Vagina (tissue), 2 donors: ENCODE measurements around the gene RPS26. TPM values are rescaled to one million over a fixed set of nuclear protein-coding genes. Genes with fewer than 3 reads are reported as not detected.
"Not testable (repeated sequence)": the region's sequence is repeated elsewhere in the genome, so short reads cannot be mapped to it uniquely, and the experiment has no call there.

Experiments used
- DNase-seq, 2 donors: peaks; one replicate each; pipeline ENCODE4 v3.0.0-alpha.2; 2017; ENCODE audit errors: extremely low spot score in 2 of 2
- H3K27ac ChIP-seq: fragments of 200-600 bp; sonication (generic); one replicate; pipeline ENCODE4 v1.5.1; 2019
- H3K27me3 ChIP-seq: fragments of 200-600 bp; sonication (generic); one replicate; pipeline ENCODE4 v1.5.1; 2019
- H3K36me3 ChIP-seq, 2 donors: fragments of 200-600 bp; sonication (generic); one replicate each; pipeline ENCODE4 v1.5.1; 2017 to 2019
- H3K4me1 ChIP-seq: fragments of 200-600 bp; sonication (generic); one replicate; pipeline ENCODE4 v1.5.1; 2019
- H3K4me3 ChIP-seq, 2 donors: fragments of 200-600 bp; sonication (generic); 1 replicate in 1 of 2; 2 replicates in 1 of 2; pipeline ENCODE4 v1.5.1; 2016 to 2019
- H3K9me3 ChIP-seq: fragments of 200-600 bp; sonication (generic); one replicate; pipeline ENCODE4 v1.5.1; 2019
- POLR2A ChIP-seq, 2 donors: fragments of 450-650 bp; IDR thresholded peaks; one replicate each; pipeline ENCODE4 v1.6.1; 2017; ENCODE audit warnings: antibody characterized with exemption in 2 of 2, mild to moderate bottlenecking in 2 of 2, moderate library complexity in 2 of 2
- POLR2AphosphoS5 ChIP-seq, 2 donors: sonication (generic); formaldehyde crosslinking; IDR thresholded peaks; one replicate each; pipeline ENCODE4 v1.9.0; 2017; ENCODE audit warnings: antibody characterized with exemption in 2 of 2, mild to moderate bottlenecking in 2 of 2, low read depth in 1 of 2; ENCODE audit not compliant: insufficient read depth in 1 of 2
- intact Hi-C: fragments of 100-400 bp; cut with DNase I; formaldehyde crosslinking; loops from one replicate; pipeline ENCODE4 v1.15.1; 2023
- total RNA-seq: library from RNA; depleted of rRNA; stranded (reverse); fragments of >200 nt; gene quantifications from one replicate; pipeline ENCODE4 v1.2.3, GENCODE V29; 2016
- TF ChIP-seq, protein P1 (sequence below), 3 experiments: fragments of 450-650 bp in 2 of 3; fragments of 200-600 bp in 1 of 3; sonication (generic) in 1 of 3; IDR thresholded peaks; one replicate each; pipeline ENCODE4 v1.5.1; 2017 to 2019; ENCODE audit warnings: antibody characterized with exemption in 3 of 3, mild to moderate bottlenecking in 2 of 3, moderate library complexity in 2 of 3

Gene RPS26
- total RNA-seq, 1 donor from 2014 or later, result 597 TPM

GRCh38 chr12:56062996-56063395, 21.3 kb downstream of the RPS26 start:
- intact Hi-C loops, result no loop called here
- H3K36me3 ChIP-seq, result no peaks in the 10 kb centered on the region
- no peaks in the 10 kb centered on the region for H3K4me1 ChIP-seq
- H3K27me3 ChIP-seq, result no peaks in the 10 kb centered on the region
- DNase-seq, result no peak
- H3K4me3 ChIP-seq, result no peak overlapping the region
- TF ChIP-seq, protein P1, sequence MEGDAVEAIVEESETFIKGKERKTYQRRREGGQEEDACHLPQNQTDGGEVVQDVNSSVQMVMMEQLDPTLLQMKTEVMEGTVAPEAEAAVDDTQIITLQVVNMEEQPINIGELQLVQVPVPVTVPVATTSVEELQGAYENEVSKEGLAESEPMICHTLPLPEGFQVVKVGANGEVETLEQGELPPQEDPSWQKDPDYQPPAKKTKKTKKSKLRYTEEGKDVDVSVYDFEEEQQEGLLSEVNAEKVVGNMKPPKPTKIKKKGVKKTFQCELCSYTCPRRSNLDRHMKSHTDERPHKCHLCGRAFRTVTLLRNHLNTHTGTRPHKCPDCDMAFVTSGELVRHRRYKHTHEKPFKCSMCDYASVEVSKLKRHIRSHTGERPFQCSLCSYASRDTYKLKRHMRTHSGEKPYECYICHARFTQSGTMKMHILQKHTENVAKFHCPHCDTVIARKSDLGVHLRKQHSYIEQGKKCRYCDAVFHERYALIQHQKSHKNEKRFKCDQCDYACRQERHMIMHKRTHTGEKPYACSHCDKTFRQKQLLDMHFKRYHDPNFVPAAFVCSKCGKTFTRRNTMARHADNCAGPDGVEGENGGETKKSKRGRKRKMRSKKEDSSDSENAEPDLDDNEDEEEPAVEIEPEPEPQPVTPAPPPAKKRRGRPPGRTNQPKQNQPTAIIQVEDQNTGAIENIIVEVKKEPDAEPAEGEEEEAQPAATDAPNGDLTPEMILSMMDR (IDR thresholded peaks at IDR 0.05), result no peak
- no peak for TF ChIP-seq POLR2A (IDR thresholded peaks at IDR 0.05)
- no peak for TF ChIP-seq POLR2AphosphoS5 (IDR thresholded peaks at IDR 0.05; ENCODE audit: insufficient read depth in 1 of 2, low read depth in 1 of 2)
- H3K9me3 ChIP-seq, result no peaks in the 10 kb centered on the region
- H3K27ac ChIP-seq, result no peak overlapping the region

DNA sequence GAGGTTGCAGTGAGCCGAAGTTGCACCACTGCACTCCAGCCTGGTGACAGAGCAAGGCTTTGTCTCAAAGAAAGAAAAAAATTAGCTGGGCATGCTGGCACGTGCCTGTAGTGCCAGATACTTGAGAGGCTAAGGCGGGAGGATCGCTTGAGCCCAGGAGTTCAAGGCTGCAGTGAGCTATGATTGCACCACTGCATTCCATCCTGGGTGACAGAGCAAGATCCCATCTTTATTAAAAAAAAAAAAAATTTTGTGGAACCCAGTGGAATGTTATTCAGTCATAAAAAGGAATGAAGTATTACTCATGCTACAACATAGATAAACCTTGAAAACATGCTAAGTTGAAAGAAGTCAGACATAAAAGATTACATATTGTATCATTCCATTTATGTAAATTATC, 29.9 kb downstream of the RPS26 start:
- intact Hi-C loops, result no loop called here
- TF ChIP-seq, protein P1 (IDR thresholded peaks at IDR 0.05), result no peak
- TF ChIP-seq POLR2AphosphoS5 (IDR thresholded peaks at IDR 0.05; ENCODE audit: insufficient read depth in 1 of 2, low read depth in 1 of 2) (no peak), POLR2A (IDR thresholded peaks at IDR 0.05) (no peak)
- H3K27me3 ChIP-seq, result no peaks in the 10 kb centered on the region
- H3K36me3 ChIP-seq, result no peaks in the 10 kb centered on the region
- H3K4me3 ChIP-seq, result no peak overlapping the region
- no peaks in the 10 kb centered on the region for H3K9me3 ChIP-seq
- no peak overlapping the region for H3K27ac ChIP-seq
- no peak for DNase-seq
- no peaks in the 10 kb centered on the region for H3K4me1 ChIP-seq

GRCh38 chr12:56074396-56074795, 32.7 kb downstream of the RPS26 start:
- Histone ChIP-seq H3K36me3 (no peaks in the 10 kb centered on the region), H3K9me3 (no peaks in the 10 kb centered on the region), H3K27ac (no peak overlapping the region), H3K27me3 (no peaks in the 10 kb centered on the region), H3K4me1 (no peaks in the 10 kb centered on the region), H3K4me3 (no peak overlapping the region)
- no peak for TF ChIP-seq POLR2A (IDR thresholded peaks at IDR 0.05)
- no peak for TF ChIP-seq POLR2AphosphoS5 (IDR thresholded peaks at IDR 0.05; ENCODE audit: insufficient read depth in 1 of 2, low read depth in 1 of 2)
- TF ChIP-seq, protein P1 (IDR thresholded peaks at IDR 0.05), result no peak
- no peak for DNase-seq
- intact Hi-C loops, result no loop called here

- H3K9me3 ChIP-seq, H3K4me1 ChIP-seq, intact Hi-C loops, H3K27me3 ChIP-seq, H3K4me3 ChIP-seq, H3K36me3 ChIP-seq, DNase-seq, H3K27ac ChIP-seq: not testable (repeated sequence)
These were observed 36.2 kb downstream of the RPS26 start for GRCh38 chr12:56077966-56078365.

- Histone ChIP-seq H3K4me3 (peak overlapping the region in 1 of 2 donors; percentile 66), H3K27ac (no peak overlapping the region), H3K9me3 (no peaks in the 10 kb centered on the region), H3K27me3 (no peaks in the 10 kb centered on the region), H3K36me3 (no peaks in the 10 kb centered on the region), H3K4me1 (peaks cover 8% of the 10 kb centered on the region)
- no peak for DNase-seq
- intact Hi-C loops, result no loop called here
- TF ChIP-seq, protein P1 (IDR thresholded peaks at IDR 0.05), result no peak
- TF ChIP-seq POLR2A (IDR thresholded peaks at IDR 0.05) (no peak), POLR2AphosphoS5 (IDR thresholded peaks at IDR 0.05; ENCODE audit: insufficient read depth in 1 of 2, low read depth in 1 of 2) (no peak)
These were observed 36.7 kb downstream of the RPS26 start for GRCh38 chr12:56078427-56078826.
